GM12892 (cell line): ENCODE results near the gene HK2.

ENCODE experiments used
- DNase-seq: peaks from one replicate; pipeline ENCODE4 v3.0.0; 2011; ENCODE audit not compliant: insufficient read length
- FAIRE-seq: peaks from 2 replicates; lab custom pipeline; 2011; peaks lifted over from hg19 to GRCh38; lab: Jason Lieb, UNC
- POLR2A ChIP-seq: IDR thresholded peaks from 2 replicates; pipeline ENCODE4 v1.6.1; 2011; ENCODE audit warnings: low read depth, low read length, control low read depth
- POLR2AphosphoS5 ChIP-seq: IDR thresholded peaks from 2 replicates; pipeline ENCODE4 v1.6.1; 2011; ENCODE audit warnings: low read depth, low read length, control low read depth
- TAF1 ChIP-seq: IDR thresholded peaks from 2 replicates; pipeline ENCODE4 v1.6.1; 2011; ENCODE audit warnings: low read depth, mild to moderate bottlenecking, control low read depth, low read length, borderline replicate concordance

The HK2 gene

DNA sequence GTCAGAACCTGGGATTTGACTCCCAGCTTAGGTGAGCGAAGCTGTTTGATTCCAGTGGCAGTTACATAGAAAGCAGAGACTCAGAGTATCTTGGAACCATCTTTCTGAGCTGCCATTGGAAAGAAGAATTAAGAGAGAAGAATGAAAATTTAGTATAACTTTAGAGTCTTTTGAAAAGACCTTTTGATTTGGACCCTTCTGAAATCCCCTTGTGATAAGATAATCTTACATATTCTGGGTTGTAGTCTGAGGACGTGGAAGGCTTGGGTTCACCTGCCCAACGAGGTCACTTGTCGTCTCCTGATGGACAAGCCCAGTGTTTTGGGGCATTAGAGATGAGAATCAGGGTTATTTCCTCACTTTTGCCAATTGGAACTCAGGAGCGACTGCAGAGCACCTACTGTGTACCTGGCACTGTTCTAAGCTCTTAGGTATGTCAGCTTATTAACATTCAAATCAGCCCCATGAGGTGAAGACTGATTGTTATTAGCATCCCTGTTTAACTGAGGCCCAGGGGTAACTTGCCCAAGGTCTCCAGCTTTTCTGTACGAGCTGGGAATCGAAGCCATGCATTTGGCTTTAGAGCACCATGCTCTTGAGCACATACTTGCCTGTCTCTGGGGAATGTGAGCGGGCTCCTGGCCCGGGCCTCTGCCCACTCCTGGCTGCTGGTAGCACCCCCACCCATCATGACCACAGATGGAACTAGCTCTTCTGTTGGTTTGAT lies 2.9 kb downstream of the HK2 start:
- FAIRE-seq (no peak), DNase-seq (no peak)
- TF ChIP-seq TAF1 = no peak
- no peak for TF ChIP-seq POLR2AphosphoS5
- no peak for TF ChIP-seq POLR2A

GRCh38 chr2:74841641-74842040 lies 7.7 kb downstream of the HK2 start:
- no peak for TF ChIP-seq POLR2A
- TF ChIP-seq TAF1 = no peak
- no peak for TF ChIP-seq POLR2AphosphoS5
- FAIRE-seq = no peak
- no peak for DNase-seq

DNA sequence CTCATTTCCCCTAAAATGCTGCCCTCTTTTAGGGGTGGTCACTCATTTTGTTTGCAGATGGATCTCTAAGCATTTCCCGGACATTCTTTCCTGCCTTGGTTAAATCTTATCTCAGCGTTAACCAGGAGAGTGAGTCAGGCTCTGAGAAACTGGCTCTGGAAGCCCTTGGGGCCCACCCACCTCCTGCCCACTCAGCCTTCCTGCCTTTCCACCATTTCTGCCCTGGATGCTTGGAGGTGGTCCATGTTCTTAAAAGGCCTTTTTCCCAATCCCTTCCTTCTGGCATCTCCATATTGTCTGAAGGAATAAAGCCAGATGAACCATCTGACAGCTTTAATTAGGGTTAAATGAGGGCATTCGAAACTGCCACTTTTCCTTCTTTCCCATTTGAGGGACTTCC lies 9.5 kb downstream of the HK2 start:
- DNase-seq (no peak), FAIRE-seq (no peak)
- no peak for TF ChIP-seq POLR2AphosphoS5
- TF ChIP-seq POLR2A = no peak
- TF ChIP-seq TAF1 = no peak

DNA sequence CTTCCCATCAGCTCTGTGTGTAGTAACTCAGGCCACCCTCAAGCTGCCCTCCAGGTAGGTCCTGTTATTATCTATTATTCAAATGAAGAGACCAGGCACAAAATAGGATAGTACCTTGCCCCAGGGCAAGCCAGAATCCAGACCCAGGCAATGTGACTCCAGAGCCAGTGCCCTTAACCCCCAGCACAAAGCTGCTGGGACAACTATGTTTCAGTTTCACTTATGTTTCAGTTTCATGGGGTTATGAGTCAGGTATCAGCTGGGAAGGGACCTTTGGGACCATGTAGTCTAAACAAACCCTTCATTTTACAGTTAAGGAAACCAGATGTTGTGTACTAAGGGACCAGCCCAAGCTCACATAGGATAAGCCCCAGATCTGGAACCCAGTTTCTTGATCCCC lies 10.0 kb downstream of the HK2 start:
- TF ChIP-seq TAF1 (no peak), POLR2AphosphoS5 (no peak), POLR2A (no peak)
- DNase-seq (no peak), FAIRE-seq (peak; percentile 92)

DNA sequence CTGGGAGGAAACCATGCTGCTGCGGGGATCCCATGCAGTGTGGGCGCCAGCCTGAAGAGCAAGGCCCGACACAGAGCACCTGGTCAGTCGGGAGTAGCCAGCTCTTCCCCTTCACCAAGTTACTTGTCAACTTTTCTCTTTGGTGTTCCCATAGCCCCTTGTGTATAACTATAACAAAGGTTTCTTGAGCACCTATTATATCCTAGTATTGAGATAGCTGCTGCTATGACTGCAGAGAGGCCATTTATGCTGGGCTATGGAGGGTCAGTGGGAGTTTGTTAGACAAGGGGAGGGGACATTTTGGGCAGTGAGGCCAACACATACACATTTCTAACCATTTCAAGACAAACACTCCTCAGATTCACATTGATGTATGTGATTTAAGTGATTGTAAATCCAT lies 10.8 kb downstream of the HK2 start:
- TF ChIP-seq POLR2AphosphoS5 (no peak), TAF1 (no peak), POLR2A (no peak)
- DNase-seq (no peak), FAIRE-seq (no peak)

GRCh38 chr2:74845217-74845751 lies 11.4 kb downstream of the HK2 start:
- DNase-seq (no peak), FAIRE-seq (no peak)
- TF ChIP-seq POLR2A (no peak), TAF1 (no peak), POLR2AphosphoS5 (no peak)

DNA sequence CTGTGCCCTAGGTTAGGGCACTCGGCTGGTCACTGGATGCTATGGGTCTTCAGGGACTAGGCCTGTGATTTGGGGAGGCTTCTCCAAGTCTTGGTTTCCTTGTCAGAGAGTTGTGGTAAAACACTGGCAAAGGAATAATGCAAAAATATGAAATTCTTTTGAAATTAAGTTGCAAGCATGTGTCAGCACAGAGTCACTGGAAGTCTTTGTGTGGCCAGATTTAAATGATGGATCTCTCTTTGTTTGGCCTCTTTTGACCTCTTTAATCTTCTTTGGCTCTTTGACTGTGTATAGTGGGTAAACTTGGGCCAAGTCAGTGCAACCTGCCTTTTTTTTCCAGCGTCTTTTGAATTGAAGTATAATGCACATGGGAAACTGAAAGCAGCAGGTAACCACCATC lies 12.1 kb downstream of the HK2 start:
- no peak for DNase-seq
- no peak for TF ChIP-seq TAF1
- TF ChIP-seq POLR2AphosphoS5 = no peak
- no peak for TF ChIP-seq POLR2A
- FAIRE-seq = no peak

- FAIRE-seq (no peak), DNase-seq (no peak)
- TF ChIP-seq POLR2A (no peak), TAF1 (no peak), POLR2AphosphoS5 (no peak)
Observed at GRCh38 chr2:74846481-74846880, 12.6 kb downstream of the HK2 start.

DNA sequence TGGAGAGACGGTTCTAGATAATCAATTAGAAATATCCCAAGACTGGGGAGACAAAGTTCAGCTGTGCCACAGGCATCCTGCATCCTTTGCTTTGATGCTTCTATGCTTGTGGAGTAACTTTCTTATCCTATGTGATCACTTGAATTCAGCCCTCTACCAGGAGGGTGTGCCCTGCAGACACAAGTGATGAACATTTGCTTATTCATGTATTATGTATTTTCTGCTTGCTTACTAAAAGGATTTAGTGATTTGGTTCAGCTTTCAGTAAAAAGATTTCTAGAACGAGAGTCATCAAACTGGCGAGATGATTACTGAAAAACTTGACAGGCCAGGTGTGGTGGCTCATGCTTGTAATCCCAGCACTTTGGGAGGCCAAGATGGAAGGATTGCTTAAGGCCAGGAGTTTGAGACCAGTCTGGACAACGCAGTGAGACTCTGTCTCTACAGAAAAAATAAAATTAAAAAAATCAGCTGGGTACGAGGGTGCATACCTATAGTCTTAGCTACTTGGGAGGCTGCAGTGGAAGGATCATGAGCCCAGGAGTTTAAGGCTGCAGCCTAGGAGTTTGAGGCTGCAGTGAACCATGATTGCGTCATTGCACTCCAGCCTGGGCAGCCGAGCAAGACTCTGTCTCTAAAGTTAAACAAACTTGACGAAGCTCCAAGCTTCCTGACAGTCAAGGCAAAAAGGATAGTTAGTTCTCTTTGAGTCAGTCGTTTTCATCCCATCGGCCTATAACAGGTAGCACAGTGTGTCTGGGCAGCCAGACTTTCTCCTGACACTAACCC lies 13.3 kb downstream of the HK2 start:
- TF ChIP-seq POLR2A (no peak), TAF1 (no peak), POLR2AphosphoS5 (no peak)

GRCh38 chr2:74849228-74849892 lies 15.4 kb downstream of the HK2 start:
- DNase-seq (no peak), FAIRE-seq (peak; percentile 74)
- TF ChIP-seq TAF1 = no peak
- TF ChIP-seq POLR2A = no peak
- TF ChIP-seq POLR2AphosphoS5 = no peak

More for the DNA sequence above, 13.3 kb downstream of the HK2 start:
- DNase-seq (no peak), FAIRE-seq (no peak)

DNA sequence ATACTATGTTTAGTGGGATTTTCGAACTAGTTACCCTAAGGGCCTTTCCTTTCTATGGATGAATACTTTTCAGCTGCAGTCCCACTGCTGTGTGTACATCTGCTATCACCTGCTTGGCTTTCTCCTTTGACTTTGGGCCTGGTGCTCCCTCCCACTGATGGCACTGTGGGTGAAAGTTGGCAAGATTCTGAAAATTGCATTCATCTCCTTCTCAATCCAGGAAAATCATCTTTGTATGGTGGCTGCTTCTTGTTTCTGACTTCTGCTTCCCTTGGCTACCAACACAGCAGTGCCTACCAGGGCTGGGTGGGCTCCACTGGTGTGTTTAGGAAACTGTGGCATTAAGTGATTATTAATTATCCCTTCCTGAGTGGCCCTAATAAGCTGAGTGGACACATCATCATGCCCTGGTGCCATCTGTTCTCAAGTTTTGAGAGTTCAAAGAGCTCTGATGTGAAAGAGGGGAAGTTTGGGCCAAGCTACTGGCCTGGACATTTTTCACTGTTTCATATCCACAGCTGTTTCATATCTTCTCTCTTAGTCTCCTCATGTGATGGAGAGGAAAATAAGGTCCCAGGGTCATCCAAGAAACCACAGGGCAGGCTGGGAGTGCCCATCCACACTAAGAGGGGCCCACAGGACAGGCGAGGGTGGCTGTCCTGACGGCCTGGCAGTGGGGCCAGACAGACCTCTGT lies 16.7 kb downstream of the HK2 start:
- FAIRE-seq = no peak
- no peak for DNase-seq
- TF ChIP-seq TAF1 (no peak), POLR2A (no peak), POLR2AphosphoS5 (no peak)
